ENCODE data around the gene CCNK. TPM values are rescaled to one million over a fixed set of nuclear protein-coding genes. Genes with fewer than 3 reads are reported as not detected.

Gene CCNK
- total RNA-seq, 1 experiment from 2014 or later = 84.7 TPM

GRCh38 chr14:99538733-99539132, 57.5 kb downstream of the CCNK start:
- no peak for ATAC-seq
- no peaks in the 10 kb centered on the region for H3K36me3 Mint-ChIP-seq
- H3K4me3 Mint-ChIP-seq = no peak overlapping the region
- TF ChIP-seq FOXJ3 (CRISPR knock-in tag; IDR thresholded peaks at IDR 0.05; ENCODE audit: borderline replicate concordance) (no peak), SP1 (CRISPR knock-in tag; conservative IDR thresholded peaks at IDR 0.05) (no peak), FOXP4 (CRISPR knock-in tag; IDR thresholded peaks at IDR 0.05) (no peak), GRHL2 (CRISPR knock-in tag; IDR thresholded peaks at IDR 0.05; ENCODE audit: insufficient replicate concordance, severe bottlenecking) (no peak), FOXK1 (CRISPR knock-in tag; IDR thresholded peaks at IDR 0.05) (no peak), CREM (CRISPR knock-in tag; IDR thresholded peaks at IDR 0.05) (no peak), SOX15 (CRISPR knock-in tag; IDR thresholded peaks at IDR 0.05) (no peak), HMGA2 (CRISPR knock-in tag; IDR thresholded peaks at IDR 0.05) (no peak), JUN (CRISPR knock-in tag; IDR thresholded peaks at IDR 0.05) (no peak)
- DNase-seq (ENCODE audit: low spot score) = no peak
- CTCF ChIA-PET = interaction anchor here (0.7 to 2.0 kb wide), 9 partner anchors 9 to 145 kb away, joined by 3 to 24 read pairs (median 3); partner anchors contain the start of gene CYP46A1
- H3K4me1 Mint-ChIP-seq = peaks cover 37% of the 10 kb centered on the region
- POLR2A ChIA-PET = interaction anchor here (0.6 to 0.7 kb wide), 2 partner anchors 10 to 360 kb away, joined by 3 read pairs; no protein-coding TSS in a partner anchor
- no peaks in the 10 kb centered on the region; the same call in 1 of the 2 replicates for H3K27me3 Mint-ChIP-seq (ENCODE audit: low read depth)
- no peaks in the 10 kb centered on the region for H3K9me3 Mint-ChIP-seq
- 0 out of 2 replicates have a peak overlapping the region, but pooled peaks have one; percentile 27 for H3K27ac Mint-ChIP-seq

GRCh38 chr14:99539491-99539890, 58.3 kb downstream of the CCNK start:
- H3K36me3 Mint-ChIP-seq = no peaks in the 10 kb centered on the region
- no peak for DNase-seq (ENCODE audit: low spot score)
- ATAC-seq = no peak
- TF ChIP-seq E2F4 (CRISPR knock-in tag; IDR thresholded peaks at IDR 0.05; ENCODE audit: borderline replicate concordance, low read depth) (no peak), ZNF281 (CRISPR knock-in tag; IDR thresholded peaks at IDR 0.05) (no peak), JUN (CRISPR knock-in tag; IDR thresholded peaks at IDR 0.05) (no peak)
- H3K9me3 Mint-ChIP-seq = no peaks in the 10 kb centered on the region
- H3K4me3 Mint-ChIP-seq = no peak overlapping the region
- CTCF ChIA-PET = no interaction called here
- peaks cover 38% of the 10 kb centered on the region for H3K4me1 Mint-ChIP-seq
- POLR2A ChIA-PET = interaction anchor here (0.7 kb wide), 2 partner anchors 9 to 11 kb away, joined by 3 read pairs; no protein-coding TSS in a partner anchor
- no peak overlapping the region for H3K27ac Mint-ChIP-seq
- H3K27me3 Mint-ChIP-seq (ENCODE audit: low read depth) = no peaks in the 10 kb centered on the region; the same call in 1 of the 2 replicates

- H3K27me3 Mint-ChIP-seq (ENCODE audit: low read depth) = no peaks in the 10 kb centered on the region; the same call in 1 of the 2 replicates
- peaks cover 45% of the 10 kb centered on the region for H3K4me1 Mint-ChIP-seq
- ATAC-seq (no peak), DNase-seq (ENCODE audit: low spot score) (no peak)
- no peaks in the 10 kb centered on the region for H3K9me3 Mint-ChIP-seq
- no peaks in the 10 kb centered on the region for H3K36me3 Mint-ChIP-seq
- no peak overlapping the region for H3K27ac Mint-ChIP-seq
- ChIA-PET POLR2A (interaction anchor here (0.5 kb wide), 1 partner anchor 258 kb away, joined by 3 read pairs; no protein-coding TSS in a partner anchor), CTCF (interaction anchor here (1.1 to 1.3 kb wide), 2 partner anchors 23 to 88 kb away, joined by 4 to 5 read pairs; no protein-coding TSS in a partner anchor)
- H3K4me3 Mint-ChIP-seq = no peak overlapping the region
- TF ChIP-seq E2F5 (CRISPR knock-in tag; IDR thresholded peaks at IDR 0.05) (no peak), PRDM15 (CRISPR knock-in tag; IDR thresholded peaks at IDR 0.05) (no peak), ZBTB43 (CRISPR knock-in tag; IDR thresholded peaks at IDR 0.05) (no peak), ZNF263 (CRISPR knock-in tag; IDR thresholded peaks at IDR 0.05; ENCODE audit: low read depth) (no peak), MAX (CRISPR knock-in tag; IDR thresholded peaks at IDR 0.05) (no peak), FOXJ3 (CRISPR knock-in tag; IDR thresholded peaks at IDR 0.05; ENCODE audit: borderline replicate concordance) (no peak), ELF4 (CRISPR knock-in tag; IDR thresholded peaks at IDR 0.05; ENCODE audit: low read depth) (no peak)
Measured at GRCh38 chr14:99540196-99541032, 59.2 kb downstream of the CCNK start.

Data from WTC11 (cell line).